GM23338 (cell line): ENCODE measurements around the gene TRPC3. TPM values are rescaled to one million over a fixed set of nuclear protein-coding genes. Genes with fewer than 3 reads are reported as not detected.

Experiments used
- ATAC-seq: fragments of 200-7000 bp; cut with Tn5 transposase; 3 replicates; pipeline ENCODE4 v1.9.1; 2020
- DNase-seq: peaks from one replicate; pipeline ENCODE4 v3.0.0-alpha.2; 2015; ENCODE audit warnings: low spot score
- H2AFZ ChIP-seq: fragments of 200-600 bp; sonication (generic); 2 replicates; pipeline ENCODE4 v1.8.0; 2016; ENCODE audit warnings: antibody characterized with exemption, mild to moderate bottlenecking, moderate library complexity
- H3F3A ChIP-seq: fragments of 200-600 bp; sonication (generic); replicated peaks from 2 replicates; pipeline ENCODE4 v1.8.0; 2017; ENCODE audit warnings: antibody characterized with exemption, mixed run types, low read depth
- H3K27ac ChIP-seq: fragments of 200-600 bp; sonication (generic); 2 replicates; pipeline ENCODE4 v1.6.1; 2016; ENCODE audit warnings: low read depth
- H3K27me3 ChIP-seq: fragments of 200-600 bp; sonication (generic); 2 replicates; pipeline ENCODE4 v1.8.0; 2016; ENCODE audit warnings: mild to moderate bottlenecking, mixed run types, moderate library complexity; ENCODE audit not compliant: insufficient read depth
- H3K36me3 ChIP-seq: fragments of 200-600 bp; sonication (generic); 2 replicates; pipeline ENCODE4 v1.8.0; 2016; ENCODE audit warnings: mild to moderate bottlenecking; ENCODE audit not compliant: insufficient read depth
- H3K4me1 ChIP-seq: fragments of 200-600 bp; sonication (generic); 2 replicates; pipeline ENCODE4 v1.8.0; 2016; ENCODE audit warnings: mild to moderate bottlenecking, moderate library complexity; ENCODE audit not compliant: insufficient read depth
- H3K4me2 ChIP-seq: fragments of 200-600 bp; sonication (generic); 2 replicates; pipeline ENCODE4 v1.7.1; 2017; ENCODE audit warnings: mixed run types
- H3K4me3 ChIP-seq: fragments of 200-600 bp; sonication (generic); 2 replicates; pipeline ENCODE4 v1.6.1; 2016; ENCODE audit warnings: mixed run types
- H3K79me2 ChIP-seq: fragments of 200-600 bp; sonication (generic); replicated peaks from 2 replicates; pipeline ENCODE4 v1.8.0; 2017; ENCODE audit warnings: mild to moderate bottlenecking; ENCODE audit not compliant: insufficient read depth
- H3K9me2 ChIP-seq: fragments of 200-600 bp; sonication (generic); 2 replicates; pipeline ENCODE4 v1.8.0; 2017; ENCODE audit not compliant: insufficient read depth
- H4K20me1 ChIP-seq: fragments of 200-600 bp; sonication (generic); replicated peaks from 2 replicates; pipeline ENCODE4 v1.8.0; 2017; ENCODE audit warnings: mild to moderate bottlenecking; ENCODE audit not compliant: insufficient read depth
- H3K27ac Mint-ChIP-seq: 2 replicates; pipeline ENCODE4 v1.8.0; 2020; ENCODE audit warnings: inconsistent platforms, mild to moderate bottlenecking, moderate library complexity, mixed read lengths
- H3K27me3 Mint-ChIP-seq: 3 replicates; pipeline ENCODE4 v1.8.0; 2022; ENCODE audit warnings: low read depth, mild to moderate bottlenecking, moderate library complexity, mixed read lengths, inconsistent platforms; ENCODE audit not compliant: insufficient read depth, poor library complexity
- H3K36me3 Mint-ChIP-seq: 3 replicates; pipeline ENCODE4 v1.8.0; 2021; ENCODE audit warnings: low read depth, mild to moderate bottlenecking, inconsistent platforms, moderate library complexity, mixed read lengths
- H3K4me1 Mint-ChIP-seq: 3 replicates; pipeline ENCODE4 v1.8.0; 2020; ENCODE audit warnings: mild to moderate bottlenecking, inconsistent platforms, mixed read lengths
- H3K4me3 Mint-ChIP-seq: 3 replicates; pipeline ENCODE4 v1.8.0; 2021; ENCODE audit warnings: moderate library complexity, mild to moderate bottlenecking, inconsistent platforms, mixed read lengths
- H3K9me3 Mint-ChIP-seq: 3 replicates; pipeline ENCODE4 v1.8.0; 2020; ENCODE audit warnings: moderate library complexity, mild to moderate bottlenecking, inconsistent platforms, mixed read lengths
- CREB1 ChIP-seq: fragments of 250-450 bp; sonication (Bioruptor Pico); IDR thresholded peaks from 2 replicates; pipeline ENCODE4 v1.5.0; 2020; ENCODE audit warnings: low read depth, mild to moderate bottlenecking, moderate library complexity
- ETS1 ChIP-seq: IDR thresholded peaks from 2 replicates; pipeline ENCODE4 v1.6.1; 2016; ENCODE audit warnings: antibody characterized with exemption
- EZH2phosphoT487 ChIP-seq: fragments of 200-600 bp; sonication (generic); IDR thresholded peaks from one replicate; pipeline ENCODE4 v1.8.1; 2018; ENCODE audit warnings: antibody characterized with exemption; ENCODE audit not compliant: unreplicated experiment
- NANOG ChIP-seq: IDR thresholded peaks from 2 replicates; pipeline ENCODE4 v1.6.1; 2016; ENCODE audit warnings: antibody characterized with exemption, borderline replicate concordance
- POLR2AphosphoS5 ChIP-seq: IDR thresholded peaks from 2 replicates; pipeline ENCODE4 v1.6.1; 2016; ENCODE audit warnings: antibody characterized with exemption, low read depth
- ZNF462 ChIP-seq: fragments of 250-450 bp; sonication (Bioruptor Pico); IDR thresholded peaks from 2 replicates; pipeline ENCODE4 v1.5.0; 2020; ENCODE audit warnings: mild to moderate bottlenecking, moderate library complexity
- polyA plus RNA-seq: library from polyadenylated mRNA; unstranded; fragments of >200 nt; fragmentation: Nextera tagmentation; extraction: Ambion mirVana; gene quantifications from 2 replicates; pipeline ENCODE4 v1.2.1, GENCODE V29; 2016
- total RNA-seq: library from RNA; depleted of rRNA; stranded (reverse); fragments of >200 nt; shearing (Covaris generic); gene quantifications from 2 replicates; pipeline ENCODE4 v1.2.3, GENCODE V29; 2014
- TF ChIP-seq, protein P1 (sequence below), 2 experiments: fragments of 200-600 bp in 1 of 2; sonication (generic) in 1 of 2; conservative IDR thresholded peaks; 2 replicates each; pipeline versions ENCODE4 v1.5.1 to v1.6.1; 2016 to 2017; ENCODE audit warnings: antibody characterized with exemption in 2 of 2, low read depth in 2 of 2, mild to moderate bottlenecking in 2 of 2, moderate library complexity in 1 of 2
- TF ChIP-seq, protein P2 (sequence below): IDR thresholded peaks from one replicate; pipeline ENCODE4 v1.6.1; 2018; ENCODE audit warnings: antibody characterized with exemption; ENCODE audit not compliant: unreplicated experiment

Gene TRPC3
- total and polyA plus RNA-seq, 2 experiments from 2014 or later = 0.44 to 1.0 TPM

- no peak overlapping the region for H3K4me3 Mint-ChIP-seq
- ATAC-seq = no peak
- Histone ChIP-seq H4K20me1 (no peaks in the 10 kb centered on the region), H3F3A (no peaks in the 10 kb centered on the region), H3K9me2 (no peaks in the 10 kb centered on the region), H3K4me2 (no peak overlapping the region), H3K36me3 (no peaks in the 10 kb centered on the region), H3K4me3 (no peak overlapping the region), H3K79me2 (no peaks in the 10 kb centered on the region), H3K27me3 (no peaks in the 10 kb centered on the region), H2AFZ (no peak overlapping the region), H3K4me1 (no peaks in the 10 kb centered on the region; the same call in 1 of the 2 replicates), H3K27ac (no peak overlapping the region)
- H3K4me1 Mint-ChIP-seq = no peaks in the 10 kb centered on the region; the same call in 1 of the 3 replicates
- H3K27me3 Mint-ChIP-seq = no peaks in the 10 kb centered on the region
- no peak overlapping the region for H3K27ac Mint-ChIP-seq
- H3K36me3 Mint-ChIP-seq = no peaks in the 10 kb centered on the region
- H3K9me3 Mint-ChIP-seq = no peaks in the 10 kb centered on the region
- DNase-seq = no peak
- TF ChIP-seq ETS1 (no peak), NANOG (no peak), EZH2phosphoT487 (no peak), ZNF462 (CRISPR knock-in tag) (no peak), CREB1 (CRISPR knock-in tag) (no peak), POLR2AphosphoS5 (no peak)
- TF ChIP-seq, protein P1, sequence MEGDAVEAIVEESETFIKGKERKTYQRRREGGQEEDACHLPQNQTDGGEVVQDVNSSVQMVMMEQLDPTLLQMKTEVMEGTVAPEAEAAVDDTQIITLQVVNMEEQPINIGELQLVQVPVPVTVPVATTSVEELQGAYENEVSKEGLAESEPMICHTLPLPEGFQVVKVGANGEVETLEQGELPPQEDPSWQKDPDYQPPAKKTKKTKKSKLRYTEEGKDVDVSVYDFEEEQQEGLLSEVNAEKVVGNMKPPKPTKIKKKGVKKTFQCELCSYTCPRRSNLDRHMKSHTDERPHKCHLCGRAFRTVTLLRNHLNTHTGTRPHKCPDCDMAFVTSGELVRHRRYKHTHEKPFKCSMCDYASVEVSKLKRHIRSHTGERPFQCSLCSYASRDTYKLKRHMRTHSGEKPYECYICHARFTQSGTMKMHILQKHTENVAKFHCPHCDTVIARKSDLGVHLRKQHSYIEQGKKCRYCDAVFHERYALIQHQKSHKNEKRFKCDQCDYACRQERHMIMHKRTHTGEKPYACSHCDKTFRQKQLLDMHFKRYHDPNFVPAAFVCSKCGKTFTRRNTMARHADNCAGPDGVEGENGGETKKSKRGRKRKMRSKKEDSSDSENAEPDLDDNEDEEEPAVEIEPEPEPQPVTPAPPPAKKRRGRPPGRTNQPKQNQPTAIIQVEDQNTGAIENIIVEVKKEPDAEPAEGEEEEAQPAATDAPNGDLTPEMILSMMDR (conservative IDR thresholded peaks at IDR 0.05; ENCODE audit: low read depth in 2 of 2) = no peak
- TF ChIP-seq, protein P2, sequence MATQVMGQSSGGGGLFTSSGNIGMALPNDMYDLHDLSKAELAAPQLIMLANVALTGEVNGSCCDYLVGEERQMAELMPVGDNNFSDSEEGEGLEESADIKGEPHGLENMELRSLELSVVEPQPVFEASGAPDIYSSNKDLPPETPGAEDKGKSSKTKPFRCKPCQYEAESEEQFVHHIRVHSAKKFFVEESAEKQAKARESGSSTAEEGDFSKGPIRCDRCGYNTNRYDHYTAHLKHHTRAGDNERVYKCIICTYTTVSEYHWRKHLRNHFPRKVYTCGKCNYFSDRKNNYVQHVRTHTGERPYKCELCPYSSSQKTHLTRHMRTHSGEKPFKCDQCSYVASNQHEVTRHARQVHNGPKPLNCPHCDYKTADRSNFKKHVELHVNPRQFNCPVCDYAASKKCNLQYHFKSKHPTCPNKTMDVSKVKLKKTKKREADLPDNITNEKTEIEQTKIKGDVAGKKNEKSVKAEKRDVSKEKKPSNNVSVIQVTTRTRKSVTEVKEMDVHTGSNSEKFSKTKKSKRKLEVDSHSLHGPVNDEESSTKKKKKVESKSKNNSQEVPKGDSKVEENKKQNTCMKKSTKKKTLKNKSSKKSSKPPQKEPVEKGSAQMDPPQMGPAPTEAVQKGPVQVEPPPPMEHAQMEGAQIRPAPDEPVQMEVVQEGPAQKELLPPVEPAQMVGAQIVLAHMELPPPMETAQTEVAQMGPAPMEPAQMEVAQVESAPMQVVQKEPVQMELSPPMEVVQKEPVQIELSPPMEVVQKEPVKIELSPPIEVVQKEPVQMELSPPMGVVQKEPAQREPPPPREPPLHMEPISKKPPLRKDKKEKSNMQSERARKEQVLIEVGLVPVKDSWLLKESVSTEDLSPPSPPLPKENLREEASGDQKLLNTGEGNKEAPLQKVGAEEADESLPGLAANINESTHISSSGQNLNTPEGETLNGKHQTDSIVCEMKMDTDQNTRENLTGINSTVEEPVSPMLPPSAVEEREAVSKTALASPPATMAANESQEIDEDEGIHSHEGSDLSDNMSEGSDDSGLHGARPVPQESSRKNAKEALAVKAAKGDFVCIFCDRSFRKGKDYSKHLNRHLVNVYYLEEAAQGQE = no peak
Measured at GRCh38 chr4:121885115-121885514, 66.7 kb downstream of the TRPC3 start.
